Keratinocyte (primary cell): Measurements from ENCODE around the gene C22orf39. TPM values are rescaled to one million over a fixed set of nuclear protein-coding genes. Genes with fewer than 3 reads are reported as not detected.

Source experiments
- DNase-seq: peaks from one replicate; pipeline ENCODE4 v3.0.0-alpha.2; 2011; ENCODE audit warnings: low read depth, missing footprints, low spot score
- FAIRE-seq: peaks from 2 replicates; lab custom pipeline; 2011; peaks lifted over from hg19 to GRCh38; lab: Jason Lieb, UNC
- H2AFZ ChIP-seq: 2 replicates; pipeline ENCODE4 v1.6.0; 2012; ENCODE audit warnings: low read length, control low read depth, inconsistent platforms; ENCODE audit not compliant: control insufficient read depth
- H3K27ac ChIP-seq: 2 replicates; pipeline ENCODE4 v1.5.1; 2011; ENCODE audit warnings: low read length; ENCODE audit not compliant: control insufficient read depth, insufficient read depth
- H3K27me3 ChIP-seq: 3 replicates; pipeline ENCODE4 v1.6.0; 2011; ENCODE audit warnings: low read length; ENCODE audit not compliant: control insufficient read depth, insufficient read depth; ENCODE audit errors: extremely low read depth
- H3K36me3 ChIP-seq, 2 experiments: 2 replicates in 1 of 2; 3 replicates in 1 of 2; pipeline ENCODE4 v1.5.1; 2011; ENCODE audit warnings: low read length in 2 of 2, mild to moderate bottlenecking in 1 of 2; ENCODE audit not compliant: control insufficient read depth in 2 of 2, insufficient read depth in 2 of 2; ENCODE audit errors: extremely low read depth in 1 of 2
- H3K4me1 ChIP-seq: 3 replicates; pipeline ENCODE4 v1.5.1; 2011; ENCODE audit warnings: low read length; ENCODE audit not compliant: control insufficient read depth, insufficient read depth; ENCODE audit errors: extremely low read depth
- H3K4me2 ChIP-seq: 3 replicates; pipeline ENCODE4 v1.6.0; 2011; ENCODE audit warnings: low read depth, low read length; ENCODE audit not compliant: control insufficient read depth, insufficient read depth; ENCODE audit errors: extremely low read depth
- H3K4me3 ChIP-seq, 3 experiments: fragments of 200-600 bp in 1 of 3; sonication (generic) in 1 of 3; 2 replicates in 2 of 3; 3 replicates in 1 of 3; pipeline ENCODE4 v1.5.1; 2011 to 2016; ENCODE audit warnings: low read length in 3 of 3, mild to moderate bottlenecking in 3 of 3, control low read depth in 2 of 3, inconsistent platforms in 1 of 3, low read depth in 1 of 3, mixed read lengths in 1 of 3, mixed run types in 1 of 3, moderate library complexity in 1 of 3; ENCODE audit not compliant: control insufficient read depth in 2 of 3, insufficient read depth in 2 of 3; ENCODE audit errors: extremely low read depth in 1 of 3
- H3K79me2 ChIP-seq: 2 replicates; pipeline ENCODE4 v1.6.0; 2012; ENCODE audit warnings: low read length; ENCODE audit not compliant: control insufficient read depth, insufficient read depth
- H3K9ac ChIP-seq: 3 replicates; pipeline ENCODE4 v1.6.0; 2011; ENCODE audit warnings: low read length; ENCODE audit not compliant: control insufficient read depth, insufficient read depth; ENCODE audit errors: extremely low read depth
- H3K9me1 ChIP-seq: 3 replicates; pipeline ENCODE4 v1.6.0; 2011; ENCODE audit warnings: low read length; ENCODE audit not compliant: control insufficient read depth, insufficient read depth; ENCODE audit errors: extremely low read depth
- H3K9me3 ChIP-seq: 2 replicates; pipeline ENCODE4 v1.5.1; 2012; ENCODE audit warnings: low read depth, low read length; ENCODE audit not compliant: control insufficient read depth
- H4K20me1 ChIP-seq: 3 replicates; pipeline ENCODE4 v1.6.0; 2011; ENCODE audit warnings: low read length; ENCODE audit not compliant: control insufficient read depth, insufficient read depth; ENCODE audit errors: extremely low read depth
- CTCF ChIP-seq, 3 experiments: IDR thresholded peaks in 1 of 3; conservative IDR thresholded peaks in 1 of 3; optimal IDR thresholded peaks in 1 of 3; 2 replicates in 2 of 3; 3 replicates in 1 of 3; pipeline versions ENCODE3 to v1.5.1; 2011; ENCODE audit warnings: low read length in 3 of 3, mild to moderate bottlenecking in 3 of 3, moderate library complexity in 2 of 3, control low read depth in 1 of 3, inconsistent platforms in 1 of 3; ENCODE audit not compliant: insufficient read depth in 2 of 3; ENCODE audit errors: extremely low read depth in 1 of 3
- EZH2 ChIP-seq: IDR thresholded peaks from one replicate; pipeline ENCODE4 v1.6.1; 2012; ENCODE audit warnings: inconsistent platforms, mild to moderate bottlenecking, low read length, moderate library complexity
- dilution Hi-C: fragments of 300-500 bp; cut with MboI; formaldehyde crosslinking; loops from one replicate; pipeline ENCODE4 v1.7.0; 2020; ENCODE audit warnings: low sequenced_read_pairs; ENCODE audit not compliant: extremely low pct_ligation_motif_present
- polyA plus RNA-seq, 5 experiments: library from polyadenylated mRNA; depleted of rRNA in 3 of 5; stranded (reverse) in 3 of 5; stranded (forward) in 1 of 5; unstranded in 1 of 5; fragments of >200 nt; gene quantifications; 1 replicate in 1 of 5; 2 replicates in 3 of 5; 3 replicates in 1 of 5; pipeline versions ENCODE4 v1.2.1 to v1.2.3, GENCODE V29; 2011 to 2012; ENCODE audit warnings: missing spikeins in 2 of 5, low read depth in 1 of 5, low replicate concordance in 1 of 5

C22orf39 gene
- polyA plus RNA-seq, 1 donor (not counting 4 experiments of a cell fraction or from before 2014, with no cell fraction given) = 13.8 TPM

DNA sequence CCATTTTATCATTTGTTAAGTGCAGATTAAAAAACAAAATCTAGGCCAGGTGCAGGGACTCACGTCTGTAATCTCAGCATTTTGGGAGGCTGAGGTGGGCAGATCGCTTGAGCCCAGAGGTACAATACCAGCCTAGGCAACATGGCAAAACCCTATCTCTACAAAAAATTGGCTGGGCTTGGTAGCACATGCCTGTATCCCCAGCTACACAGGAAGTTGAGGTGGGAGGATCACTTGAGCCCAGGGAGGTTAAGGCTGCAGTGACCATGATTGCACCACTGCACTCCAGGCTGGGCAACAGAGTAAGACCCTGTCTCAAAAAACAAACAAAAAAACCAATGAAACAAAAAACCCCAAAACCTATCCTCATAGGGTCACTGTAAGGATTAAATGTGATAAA is 48.9 kb downstream of the C22orf39 start:
- Histone ChIP-seq H3K4me1 (no peaks in the 10 kb centered on the region), H3K9ac (no peak overlapping the region), H3K79me2 (no peaks in the 10 kb centered on the region), H3K4me2 (no peak overlapping the region), H2AFZ (no peak overlapping the region), H3K9me1 (no peaks in the 10 kb centered on the region), H3K27ac (no peak overlapping the region), H3K27me3 (no peaks in the 10 kb centered on the region), H3K4me3 (no peak overlapping the region), H3K36me3 (peaks cover 38 to 44% of the 10 kb centered on the region in 2 experiments), H4K20me1 (no peaks in the 10 kb centered on the region), H3K9me3 (no peaks in the 10 kb centered on the region)
- no peak for TF ChIP-seq CTCF (optimal IDR thresholded peaks at IDR 0.05 in 1 of 3, IDR thresholded peaks at IDR 0.05 in 1 of 3, conservative IDR thresholded peaks at IDR 0.05 in 1 of 3; ENCODE audit: extremely low read depth in 1 of 3, insufficient read depth in 2 of 3, low read length in 3 of 3)
- no peak for TF ChIP-seq EZH2
- dilution Hi-C loops = no loop called here
- no peak for DNase-seq
- FAIRE-seq = no peak

GRCh38 chr22:19398206-19398605 is 49.3 kb downstream of the C22orf39 start:
- no peak overlapping the region for H3K9ac ChIP-seq
- H3K9me3 ChIP-seq = no peaks in the 10 kb centered on the region
- no peaks in the 10 kb centered on the region for H3K4me1 ChIP-seq
- H3K9me1 ChIP-seq = no peaks in the 10 kb centered on the region
- H3K27me3 ChIP-seq = no peaks in the 10 kb centered on the region
- no peak overlapping the region for H3K27ac ChIP-seq
- no peak overlapping the region for H3K4me3 ChIP-seq
- peaks cover 38 to 44% of the 10 kb centered on the region in 2 experiments for H3K36me3 ChIP-seq
- FAIRE-seq (no peak), DNase-seq (no peak)
- no peaks in the 10 kb centered on the region for H3K79me2 ChIP-seq
- dilution Hi-C loops = no loop called here
- no peak overlapping the region for H3K4me2 ChIP-seq
- TF ChIP-seq CTCF (optimal IDR thresholded peaks at IDR 0.05 in 1 of 3, IDR thresholded peaks at IDR 0.05 in 1 of 3, conservative IDR thresholded peaks at IDR 0.05 in 1 of 3; ENCODE audit: extremely low read depth in 1 of 3, insufficient read depth in 2 of 3, low read length in 3 of 3) (no peak), EZH2 (no peak)
- H4K20me1 ChIP-seq = no peaks in the 10 kb centered on the region
- no peak overlapping the region for H2AFZ ChIP-seq
